Measurements from ENCODE around the gene LRP2.

DNA sequence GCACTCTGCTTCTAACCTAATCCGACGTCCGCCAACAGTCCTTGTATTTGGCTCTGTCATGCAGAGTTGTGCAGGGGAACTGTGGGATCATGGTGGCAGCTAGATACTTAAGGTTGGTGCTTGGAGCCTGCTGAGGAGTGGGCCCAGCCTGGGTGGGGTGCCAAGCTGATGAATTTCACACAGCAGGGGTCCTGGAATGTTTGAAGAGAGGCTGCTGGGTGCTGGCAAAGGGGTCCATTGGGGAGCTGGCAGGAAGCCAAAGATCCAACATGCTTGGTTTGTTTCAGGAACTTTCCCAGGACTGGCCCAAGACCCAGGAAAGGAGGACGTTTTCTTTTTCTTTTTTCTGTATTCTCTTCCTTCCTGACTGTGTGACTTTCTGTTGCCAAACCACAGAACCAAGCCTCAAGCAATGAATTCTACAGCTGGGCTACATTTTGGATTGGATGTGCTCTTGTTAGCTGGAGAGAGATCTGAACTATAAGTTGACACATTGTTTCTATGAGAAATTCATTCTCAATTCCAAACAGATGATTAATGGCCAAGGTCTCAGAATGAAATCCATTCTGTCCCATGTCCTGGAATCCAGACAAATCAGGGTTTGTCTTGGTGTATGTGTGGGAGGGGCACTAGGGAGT, 243.1 kb downstream of the LRP2 start:
- no peak for TF ChIP-seq POLR2AphosphoS5 (IDR thresholded peaks at IDR 0.05)
- TF ChIP-seq POLR2A (IDR thresholded peaks at IDR 0.05) = no peak
- TF ChIP-seq CTCF (IDR thresholded peaks at IDR 0.05) = no peak

Measured in suprapubic skin (tissue), 4 donors.